Measurements from ENCODE around the gene CCDC102A.

GRCh38 chr16:57574086-57574485 lies 37.7 kb upstream of the CCDC102A start:
- no peak for TF ChIP-seq POLR2A (IDR thresholded peaks at IDR 0.05)
- no peak for TF ChIP-seq CTCF (IDR thresholded peaks at IDR 0.05)
